ENCODE results near the gene YKT6. TPM values are rescaled to one million over a fixed set of nuclear protein-coding genes. Genes with fewer than 3 reads are reported as not detected.

Gene YKT6
- 10 to 100 TPM; 43.3 to 50.7 (median 49.7) TPM for total RNA-seq

DNA sequence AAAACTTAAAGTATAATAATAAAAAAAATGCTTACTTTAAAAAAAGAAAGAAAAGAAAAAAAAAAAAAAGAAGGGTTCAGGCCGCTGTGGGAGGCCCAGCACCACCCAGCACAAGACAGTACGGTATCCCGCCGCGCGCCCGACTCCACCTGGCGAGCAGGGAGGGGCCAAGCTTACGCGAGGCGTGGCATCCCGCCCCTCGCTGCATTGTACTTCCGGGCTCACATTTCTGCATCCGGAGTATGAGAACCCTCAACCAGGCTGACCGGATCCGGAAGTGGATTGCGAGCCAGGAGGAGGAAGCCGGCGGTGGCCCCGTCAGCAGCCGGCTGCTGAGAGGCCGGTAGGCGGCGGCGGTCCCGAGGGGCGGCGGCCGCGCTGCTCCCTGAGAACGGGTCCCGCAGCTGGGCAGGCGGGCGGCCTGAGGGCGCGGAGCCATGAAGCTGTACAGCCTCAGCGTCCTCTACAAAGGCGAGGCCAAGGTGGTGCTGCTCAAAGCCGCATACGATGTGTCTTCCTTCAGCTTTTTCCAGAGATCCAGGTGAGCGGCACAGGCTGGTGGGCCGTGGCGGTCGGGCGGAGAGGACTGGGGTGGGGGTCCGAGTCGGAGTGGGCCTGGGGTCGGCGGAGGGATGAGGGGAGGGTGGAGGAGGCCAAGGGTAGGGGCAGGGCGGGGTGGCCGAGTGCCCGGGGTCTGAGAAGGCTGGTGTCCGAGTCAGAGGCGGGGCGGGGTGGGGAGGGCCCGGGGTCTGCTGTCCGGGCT is at the start of gene YKT6:
YKT6 (plus strand) TSS at position 280 of the 763 bp plus-strand sequence; CDS start at position 438, 158 bp downstream.
- TF ChIP-seq, protein P1, sequence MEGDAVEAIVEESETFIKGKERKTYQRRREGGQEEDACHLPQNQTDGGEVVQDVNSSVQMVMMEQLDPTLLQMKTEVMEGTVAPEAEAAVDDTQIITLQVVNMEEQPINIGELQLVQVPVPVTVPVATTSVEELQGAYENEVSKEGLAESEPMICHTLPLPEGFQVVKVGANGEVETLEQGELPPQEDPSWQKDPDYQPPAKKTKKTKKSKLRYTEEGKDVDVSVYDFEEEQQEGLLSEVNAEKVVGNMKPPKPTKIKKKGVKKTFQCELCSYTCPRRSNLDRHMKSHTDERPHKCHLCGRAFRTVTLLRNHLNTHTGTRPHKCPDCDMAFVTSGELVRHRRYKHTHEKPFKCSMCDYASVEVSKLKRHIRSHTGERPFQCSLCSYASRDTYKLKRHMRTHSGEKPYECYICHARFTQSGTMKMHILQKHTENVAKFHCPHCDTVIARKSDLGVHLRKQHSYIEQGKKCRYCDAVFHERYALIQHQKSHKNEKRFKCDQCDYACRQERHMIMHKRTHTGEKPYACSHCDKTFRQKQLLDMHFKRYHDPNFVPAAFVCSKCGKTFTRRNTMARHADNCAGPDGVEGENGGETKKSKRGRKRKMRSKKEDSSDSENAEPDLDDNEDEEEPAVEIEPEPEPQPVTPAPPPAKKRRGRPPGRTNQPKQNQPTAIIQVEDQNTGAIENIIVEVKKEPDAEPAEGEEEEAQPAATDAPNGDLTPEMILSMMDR (IDR thresholded peaks at IDR 0.05; ENCODE audit: low read depth), result no peak

DNA sequence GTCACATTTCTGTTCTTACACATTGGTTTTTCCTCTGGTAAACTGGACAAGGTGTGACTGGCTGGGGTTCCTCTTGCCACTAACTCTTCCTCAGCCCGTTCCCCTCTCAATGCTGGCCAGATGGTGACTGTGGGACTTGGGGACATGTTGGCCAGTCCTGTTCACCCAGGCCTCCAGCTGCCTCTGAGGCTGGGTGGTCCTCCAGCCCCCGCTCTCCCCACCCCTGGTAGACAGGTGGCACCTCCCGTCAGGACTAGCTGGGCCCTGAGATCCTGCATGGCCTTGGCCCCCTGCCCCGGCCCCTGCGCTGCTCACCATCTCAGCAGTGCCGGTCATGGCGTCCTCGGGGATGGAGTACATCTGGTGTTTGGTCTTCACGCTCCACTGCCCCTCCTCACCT is 48.8 kb upstream of the YKT6 start:
- TF ChIP-seq, protein P1 (IDR thresholded peaks at IDR 0.05; ENCODE audit: low read depth), result no peak

DNA sequence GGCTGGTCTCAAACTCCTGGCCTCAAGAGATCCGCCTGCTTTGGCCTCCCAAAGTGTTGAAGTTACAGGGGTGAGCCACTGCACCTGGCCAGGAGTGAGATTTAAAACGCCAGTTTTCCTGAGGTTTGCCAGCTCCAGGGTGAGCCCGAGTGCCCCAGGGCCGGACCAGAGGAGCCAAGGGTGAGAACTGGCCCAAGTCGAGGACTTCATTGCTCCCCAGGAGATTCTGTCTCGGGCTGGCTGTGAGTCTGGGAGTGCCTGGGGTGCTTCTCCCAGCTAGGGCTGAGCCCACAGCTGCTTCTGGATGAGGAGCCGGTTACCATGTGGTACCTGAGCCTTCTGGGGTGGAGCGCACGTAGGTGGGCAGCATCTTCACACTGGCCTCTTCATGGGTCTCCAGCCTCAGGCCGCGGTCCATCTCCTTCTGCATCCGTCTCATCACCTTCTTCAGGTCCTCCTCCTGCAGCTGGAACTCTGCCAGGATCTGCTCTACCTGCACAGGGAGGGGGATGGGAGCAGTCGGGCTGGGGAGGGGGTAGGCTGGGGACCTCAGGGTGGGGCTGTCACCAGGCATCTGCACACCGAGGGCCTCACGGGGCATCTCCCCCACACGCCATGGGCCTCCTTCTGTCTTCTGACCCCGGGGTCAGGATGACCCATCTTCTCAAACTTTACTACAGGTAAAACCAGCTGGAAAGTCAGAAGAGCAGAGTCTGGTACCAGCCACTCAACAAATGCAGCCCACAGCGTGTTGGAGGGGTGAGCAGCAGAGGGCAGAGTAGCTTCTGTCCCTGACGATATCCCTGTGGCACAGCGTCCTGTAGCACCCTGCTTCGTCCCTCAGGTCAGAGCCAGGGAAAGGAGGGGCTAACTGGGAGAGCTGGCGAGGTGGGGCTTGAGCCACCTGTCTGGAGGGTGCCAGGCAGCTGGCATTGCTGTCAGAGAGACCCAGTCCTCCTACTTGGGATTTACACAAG is 47.5 kb upstream of the YKT6 start:
- TF ChIP-seq, protein P1 (IDR thresholded peaks at IDR 0.05; ENCODE audit: low read depth), result no peak

DNA sequence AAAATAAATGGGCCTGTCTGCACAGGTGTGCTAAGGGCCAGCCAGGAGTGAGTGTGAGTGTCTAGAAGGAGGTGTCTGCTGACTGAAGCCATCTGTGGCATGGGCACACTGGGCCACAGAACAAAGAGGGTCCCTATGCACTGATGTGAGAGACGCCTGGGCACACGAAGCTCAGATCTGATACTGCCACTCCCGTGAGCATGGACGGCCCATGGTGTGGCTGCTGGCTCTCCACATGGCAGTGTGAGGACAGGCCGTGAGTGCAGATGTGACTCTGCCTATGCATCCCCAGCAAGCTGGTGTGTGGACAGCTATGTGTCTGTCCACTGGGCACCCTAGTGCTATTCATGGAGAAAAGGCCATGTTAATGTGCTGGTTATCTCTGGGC is 46.8 kb upstream of the YKT6 start:
- TF ChIP-seq, protein P1 (IDR thresholded peaks at IDR 0.05; ENCODE audit: low read depth), result no peak

DNA sequence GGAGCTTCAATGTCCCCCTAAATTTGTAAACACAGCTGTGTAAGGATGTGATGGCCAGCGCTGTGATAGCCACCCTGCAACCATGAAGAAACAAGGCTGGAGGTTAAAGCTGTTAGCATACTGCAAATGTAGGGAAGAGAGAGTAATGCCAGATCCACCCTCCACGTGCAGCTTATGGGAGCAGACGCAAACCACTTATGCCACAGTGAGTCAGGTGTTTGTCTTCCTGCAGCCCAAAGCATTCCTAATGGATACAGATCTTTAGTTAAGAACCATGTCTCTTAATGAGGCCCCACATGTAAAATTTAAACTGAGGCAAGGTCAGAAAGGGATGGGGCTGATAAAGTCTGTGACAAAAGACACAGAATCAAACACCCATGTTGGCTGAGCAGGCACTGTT is 46.1 kb upstream of the YKT6 start:
- TF ChIP-seq, protein P1 (IDR thresholded peaks at IDR 0.05; ENCODE audit: low read depth), result no peak

DNA sequence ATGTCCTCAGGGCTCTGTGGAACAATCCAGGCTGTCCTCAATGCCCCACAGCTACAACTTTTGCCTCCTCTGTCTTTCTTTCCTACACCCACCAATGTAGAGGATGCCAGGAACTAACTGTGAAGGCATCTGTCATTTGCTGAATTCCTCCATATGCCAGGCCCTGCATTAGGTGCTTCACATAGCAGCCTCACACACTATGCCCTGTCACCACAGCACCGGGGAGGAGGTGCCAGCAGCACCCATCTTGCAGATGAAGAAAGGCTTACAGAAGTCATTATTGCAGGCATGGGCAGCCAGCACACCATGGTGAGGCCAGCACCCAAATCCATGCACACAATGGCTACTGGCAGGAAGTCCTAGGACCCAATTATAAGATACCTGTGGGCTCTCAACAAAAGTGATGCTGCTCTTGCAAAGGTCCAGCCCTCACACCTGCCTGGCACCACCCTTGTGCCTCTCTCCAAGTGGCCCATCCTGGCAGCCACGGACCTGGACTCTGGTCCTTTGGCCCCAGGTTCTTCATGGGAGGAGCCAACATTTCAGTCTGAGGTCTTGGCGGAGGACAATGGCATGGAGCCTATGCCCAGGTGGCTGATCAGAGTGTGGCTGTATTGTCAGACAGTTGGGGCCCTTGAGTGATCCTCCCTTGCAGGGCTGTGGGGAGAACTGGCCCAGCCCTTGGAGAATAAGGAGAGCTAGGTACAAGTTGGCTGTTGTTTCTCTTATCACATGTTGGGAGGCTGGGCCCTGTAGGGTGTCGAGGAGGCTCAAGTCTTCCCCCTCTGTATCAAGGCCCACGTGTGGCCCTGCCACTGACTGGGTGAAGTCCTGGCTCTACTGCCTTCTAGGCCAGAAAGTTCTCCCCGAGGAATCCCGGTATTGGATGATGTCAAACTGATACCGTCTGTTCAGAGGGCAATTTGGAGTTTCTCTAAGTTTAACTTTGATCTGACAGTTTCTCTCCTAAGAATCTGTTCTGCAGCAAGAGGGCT is 45.3 kb upstream of the YKT6 start:
- TF ChIP-seq, protein P1 (IDR thresholded peaks at IDR 0.05; ENCODE audit: low read depth), result no peak

All from subcutaneous adipose tissue (tissue), 4 donors.